GM12878 (cell line): Measurements from ENCODE around the gene MRPL16. TPM values are rescaled to one million over a fixed set of nuclear protein-coding genes. Genes with fewer than 3 reads are reported as not detected.

Experiments
- ATAC-seq: fragments of 200-7000 bp; cut with Tn5 transposase; 3 replicates; pipeline ENCODE4 v1.9.1; 2020; ENCODE audit warnings: mild to moderate bottlenecking, moderate library complexity
- BruUV-seq: library from RNA; stranded (reverse); fragments of 400-500 nt; replicated peaks from 2 replicates; lab custom pipeline; 2021; lab: Mats Ljungman, UMichigan
- CTCF ChIA-PET: fragments of 300-600 bp; sonication (Branson Sonifier 250); formaldehyde crosslinking; extraction: SDS; loops from one replicate; lab custom pipeline; 2021; ENCODE audit warnings: inconsistent platforms; lab: Yijun Ruan, JAX
- POLR2A ChIA-PET: fragments of 350-600 bp; formaldehyde crosslinking; extraction: SDS; loops from one replicate; lab custom pipeline; 2021; ENCODE audit warnings: inconsistent platforms; lab: Charles Lee
- RAD21 ChIA-PET: fragments of 300-600 bp; sonication (Branson Sonifier 250); formaldehyde crosslinking; loops from one replicate; lab custom pipeline; 2023; ENCODE audit warnings: antibody characterized with exemption; ENCODE audit not compliant: unreplicated experiment; lab: Charles Lee
- SMC1A ChIA-PET: fragments of 300-600 bp; sonication (Branson Sonifier 250); formaldehyde crosslinking; loops from one replicate; lab custom pipeline; 2023; ENCODE audit not compliant: unreplicated experiment, uncharacterized antibody; lab: Charles Lee
- DNase-seq: peaks from one replicate; pipeline ENCODE4 v3.0.0-alpha.2; 2011; ENCODE audit warnings: low read depth, low spot score
- FAIRE-seq: peaks from 3 replicates; lab custom pipeline; 2011; peaks lifted over from hg19 to GRCh38; lab: Jason Lieb, UNC
- H2AFZ ChIP-seq: 2 replicates; pipeline ENCODE4 v1.6.0; 2011; ENCODE audit warnings: low read depth, low read length, control low read depth; ENCODE audit not compliant: control insufficient read depth
- H3K27ac ChIP-seq: 2 replicates; pipeline ENCODE4 v1.5.1; 2011; ENCODE audit warnings: control low read depth; ENCODE audit not compliant: control insufficient read depth, insufficient read depth
- H3K27me3 ChIP-seq, 2 experiments: replicated peaks in 1 of 2; 2 replicates each; pipeline versions ENCODE4 v1.6.0 to v1.6.1; 2011; ENCODE audit warnings: low read length in 1 of 2; ENCODE audit not compliant: control insufficient read depth in 2 of 2, insufficient read depth in 2 of 2
- H3K36me3 ChIP-seq, 2 experiments: 2 replicates each; pipeline ENCODE4 v1.5.1; 2011; ENCODE audit warnings: low read length in 1 of 2; ENCODE audit not compliant: control insufficient read depth in 2 of 2, insufficient read depth in 2 of 2
- H3K4me1 ChIP-seq: 2 replicates; pipeline ENCODE4 v1.6.1; 2011; ENCODE audit warnings: mild to moderate bottlenecking, low read length, moderate library complexity, mixed read lengths; ENCODE audit not compliant: control insufficient read depth, insufficient read depth
- H3K4me2 ChIP-seq: 2 replicates; pipeline ENCODE4 v1.6.0; 2011; ENCODE audit warnings: control low read depth; ENCODE audit not compliant: control insufficient read depth, insufficient read depth
- H3K4me3 ChIP-seq: fragments of 200-600 bp; sonication (generic); 2 replicates; pipeline ENCODE4 v1.5.1; 2016
- H3K79me2 ChIP-seq: 2 replicates; pipeline ENCODE4 v1.6.0; 2011; ENCODE audit warnings: low read length; ENCODE audit not compliant: control insufficient read depth, insufficient read depth
- H3K9ac ChIP-seq: 2 replicates; pipeline ENCODE4 v1.8.0; 2011; ENCODE audit warnings: low read length, control low read depth, mixed read lengths; ENCODE audit not compliant: control insufficient read depth, insufficient read depth
- H3K9me3 ChIP-seq: replicated peaks from 3 replicates; pipeline ENCODE4 v1.5.1; 2011; ENCODE audit warnings: mild to moderate bottlenecking, low read length; ENCODE audit not compliant: control insufficient read depth, insufficient read depth
- H4K20me1 ChIP-seq: 2 replicates; pipeline ENCODE4 v1.6.0; 2011; ENCODE audit not compliant: control insufficient read depth, insufficient read depth
- CBX5 ChIP-seq: sonication (generic); IDR thresholded peaks from 2 replicates; pipeline ENCODE4 v1.6.1; 2016; ENCODE audit warnings: low read depth, moderate library complexity, mild to moderate bottlenecking, inconsistent platforms
- ETV6 ChIP-seq, 2 experiments: fragments of 450-650 bp in 1 of 2; IDR thresholded peaks in 1 of 2; conservative IDR thresholded peaks in 1 of 2; 2 replicates each; pipeline ENCODE4 v1.6.1; 2014; ENCODE audit warnings: antibody characterized with exemption in 1 of 2, borderline replicate concordance in 1 of 2, low read depth in 1 of 2, mild to moderate bottlenecking in 1 of 2, moderate library complexity in 1 of 2
- EZH2 ChIP-seq: IDR thresholded peaks from 2 replicates; pipeline ENCODE4 v1.6.1; 2012; ENCODE audit warnings: low read depth, mild to moderate bottlenecking, control low read depth, inconsistent platforms, low read length, borderline replicate concordance; ENCODE audit not compliant: control insufficient read depth
- FOS ChIP-seq: IDR thresholded peaks from 3 replicates; pipeline ENCODE4 v1.6.1; 2011; ENCODE audit warnings: borderline replicate concordance; ENCODE audit not compliant: insufficient read length; ENCODE audit errors: extremely low read depth
- HDAC2 ChIP-seq: fragments of 200-600 bp; sonication (generic); IDR thresholded peaks from 2 replicates; pipeline ENCODE4 v1.6.1; 2017
- HDAC6 ChIP-seq: fragments of 200-600 bp; sonication (generic); IDR thresholded peaks from one replicate; pipeline ENCODE4 v1.8.0; 2017; ENCODE audit warnings: antibody characterized with exemption; ENCODE audit not compliant: unreplicated experiment
- MXI1 ChIP-seq: fragments of 150-350 bp; IDR thresholded peaks from 2 replicates; pipeline ENCODE4 v1.6.1; 2011; ENCODE audit warnings: low read depth, mild to moderate bottlenecking, inconsistent platforms, low read length, improper control_type of control experiment
- RAD51 ChIP-seq: fragments of 450-650 bp; IDR thresholded peaks from 2 replicates; pipeline ENCODE4 v1.6.1; 2016; ENCODE audit warnings: moderate library complexity, mild to moderate bottlenecking, inconsistent platforms
- RCOR1 ChIP-seq: conservative IDR thresholded peaks from 2 replicates; pipeline ENCODE4 v1.6.1; 2012; ENCODE audit warnings: low read depth, low read length, improper control_type of control experiment
- RUNX3 ChIP-seq: IDR thresholded peaks from 2 replicates; pipeline ENCODE4 v1.6.1; 2012; ENCODE audit warnings: low read length, inconsistent platforms
- SMAD1 ChIP-seq: fragments of 450-650 bp; IDR thresholded peaks from 2 replicates; pipeline ENCODE4 v1.6.1; 2018; ENCODE audit warnings: mild to moderate bottlenecking, low read depth; ENCODE audit not compliant: partially characterized antibody
- TCF3 ChIP-seq: IDR thresholded peaks from 2 replicates; pipeline ENCODE4 v1.6.1; 2012; ENCODE audit warnings: low read depth, mild to moderate bottlenecking, low read length, borderline replicate concordance; ENCODE audit not compliant: insufficient read depth
- WGBS: methylation state at CpG from one replicate; pipeline ENCODE4 v1.1.6; 2016; ENCODE audit warnings: low lambda C conversion rate; ENCODE audit not compliant: insufficient replicate concordance, insufficient coverage; ENCODE audit errors: missing lambda C conversion rate; 5-methylcytosine and 5-hydroxymethylcytosine counted together
- in situ Hi-C: fragments of 300-500 bp; cut with MboI; formaldehyde crosslinking; loops from 9 replicates; pipeline ENCODE4 v1.14.3; 2018; ENCODE audit warnings: mixed read lengths
- intact Hi-C: fragments of 100-400 bp; cut with micrococcal nuclease; formaldehyde crosslinking; loops from one replicate; pipeline ENCODE4 v1.14.2; 2022; ENCODE audit not compliant: unreplicated experiment
- polyA plus RNA-seq, 11 experiments: library from polyadenylated mRNA; depleted of rRNA in 4 of 11; unstranded in 6 of 11; stranded (reverse) in 5 of 11; fragments of >200 nt; fragmentation: Nextera tagmentation in 4 of 11; fragmentation: Illumina TruSeq in 1 of 11; extraction: Ambion mirVana in 4 of 11; extraction: Trizol in 1 of 11; gene quantifications; 1 replicate in 1 of 11; 2 replicates in 10 of 11; pipeline versions ENCODE4 v1.2.1 to v1.2.3, GENCODE V29; 2011 to 2016; ENCODE audit warnings: inconsistent platforms in 2 of 11, missing spikeins in 2 of 11, low read depth in 1 of 11
- total RNA-seq, 4 experiments: library from RNA; depleted of rRNA in 3 of 4; stranded (reverse); fragments of >200 nt in 3 of 4; fragmentation: Illumina TruSeq in 1 of 4; extraction: Trizol in 1 of 4; gene quantifications; 2 replicates each; pipeline versions ENCODE4 v1.2.1 to v1.2.3, GENCODE V29; 2013 to 2021
- TF ChIP-seq, protein P1 (sequence below): IDR thresholded peaks from 2 replicates; pipeline ENCODE4 v1.6.1; 2012; ENCODE audit warnings: low read depth, low read length, improper control_type of control experiment
- TF ChIP-seq, protein P2 (sequence below): fragments of 150-350 bp; IDR thresholded peaks from 2 replicates; pipeline ENCODE4 v1.6.1; 2016; ENCODE audit warnings: low read depth, low read length
- TF ChIP-seq, protein P3 (sequence below): fragments of 450-650 bp; IDR thresholded peaks from 2 replicates; pipeline ENCODE4 v1.6.1; 2017; ENCODE audit warnings: antibody characterized with exemption, mild to moderate bottlenecking, moderate library complexity
- TF ChIP-seq, protein P4 (sequence below): IDR thresholded peaks from 2 replicates; pipeline ENCODE4 v1.6.1; 2011; ENCODE audit warnings: borderline replicate concordance, low read depth, mild to moderate bottlenecking, moderate library complexity, mixed read lengths, low read length; ENCODE audit not compliant: insufficient read depth; ENCODE audit errors: extremely low read length

MRPL16 gene
- total and polyA plus RNA-seq, 10 of the 15 experiments (the other 5 are each of a cell fraction or from before 2014, with no cell fraction given), result 38.2 to 167 (median 106) TPM

DNA sequence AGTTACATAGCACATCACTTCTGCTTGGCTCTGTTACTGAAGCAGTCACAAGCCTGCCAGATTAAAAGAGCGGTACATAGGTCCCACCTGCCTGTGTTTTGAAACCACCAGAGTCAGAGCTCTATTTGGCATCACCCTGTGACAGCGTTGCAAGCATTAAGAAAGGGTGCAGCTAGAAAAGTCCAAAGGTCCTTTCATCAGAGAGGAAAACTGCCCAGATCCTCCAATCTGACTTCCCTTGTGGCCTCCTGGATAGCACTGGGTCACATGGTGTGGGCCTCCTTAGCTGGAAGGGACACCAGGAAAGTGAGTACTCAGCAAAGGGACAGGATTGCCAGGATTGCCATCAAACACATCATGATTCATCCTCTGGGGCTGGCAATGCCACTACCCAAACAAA lies 32.5 kb downstream of the MRPL16 start:
- Histone ChIP-seq H3K9me3 (no peaks in the 10 kb centered on the region), H3K27me3 (no peaks in the 10 kb centered on the region), H3K4me2 (no peak overlapping the region), H3K27ac (no peak overlapping the region), H3K36me3 (no peaks in the 10 kb centered on the region), H3K4me1 (no peaks in the 10 kb centered on the region), H3K9ac (no peak overlapping the region), H3K4me3 (no peak overlapping the region), H4K20me1 (no peaks in the 10 kb centered on the region), H3K79me2 (no peaks in the 10 kb centered on the region)
- CTCF ChIA-PET, result interaction anchor here (1.0 kb wide), 1 partner anchor 24 kb away, joined by 3 read pairs; no protein-coding TSS in a partner anchor
- POLR2A ChIA-PET, result no interaction called here
- FAIRE-seq, result no peak
- SMC1A ChIA-PET, result interaction anchor here (0.7 to 1.3 kb wide), 2 partner anchors 9 to 10 kb away, joined by 3 read pairs; no protein-coding TSS in a partner anchor
- in situ Hi-C loops (no loop called here), intact Hi-C loops (no loop called here)
- no TSS peak for BruUV-seq
- 64% methylated on average over 2 of the region's 2 CpGs for WGBS
- RAD21 ChIA-PET, result no interaction called here
- ATAC-seq, result no peak
- TF ChIP-seq, protein P1, sequence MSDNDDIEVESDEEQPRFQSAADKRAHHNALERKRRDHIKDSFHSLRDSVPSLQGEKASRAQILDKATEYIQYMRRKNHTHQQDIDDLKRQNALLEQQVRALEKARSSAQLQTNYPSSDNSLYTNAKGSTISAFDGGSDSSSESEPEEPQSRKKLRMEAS, result no peak
- TF ChIP-seq CBX5, result no peak
- TF ChIP-seq, protein P2, sequence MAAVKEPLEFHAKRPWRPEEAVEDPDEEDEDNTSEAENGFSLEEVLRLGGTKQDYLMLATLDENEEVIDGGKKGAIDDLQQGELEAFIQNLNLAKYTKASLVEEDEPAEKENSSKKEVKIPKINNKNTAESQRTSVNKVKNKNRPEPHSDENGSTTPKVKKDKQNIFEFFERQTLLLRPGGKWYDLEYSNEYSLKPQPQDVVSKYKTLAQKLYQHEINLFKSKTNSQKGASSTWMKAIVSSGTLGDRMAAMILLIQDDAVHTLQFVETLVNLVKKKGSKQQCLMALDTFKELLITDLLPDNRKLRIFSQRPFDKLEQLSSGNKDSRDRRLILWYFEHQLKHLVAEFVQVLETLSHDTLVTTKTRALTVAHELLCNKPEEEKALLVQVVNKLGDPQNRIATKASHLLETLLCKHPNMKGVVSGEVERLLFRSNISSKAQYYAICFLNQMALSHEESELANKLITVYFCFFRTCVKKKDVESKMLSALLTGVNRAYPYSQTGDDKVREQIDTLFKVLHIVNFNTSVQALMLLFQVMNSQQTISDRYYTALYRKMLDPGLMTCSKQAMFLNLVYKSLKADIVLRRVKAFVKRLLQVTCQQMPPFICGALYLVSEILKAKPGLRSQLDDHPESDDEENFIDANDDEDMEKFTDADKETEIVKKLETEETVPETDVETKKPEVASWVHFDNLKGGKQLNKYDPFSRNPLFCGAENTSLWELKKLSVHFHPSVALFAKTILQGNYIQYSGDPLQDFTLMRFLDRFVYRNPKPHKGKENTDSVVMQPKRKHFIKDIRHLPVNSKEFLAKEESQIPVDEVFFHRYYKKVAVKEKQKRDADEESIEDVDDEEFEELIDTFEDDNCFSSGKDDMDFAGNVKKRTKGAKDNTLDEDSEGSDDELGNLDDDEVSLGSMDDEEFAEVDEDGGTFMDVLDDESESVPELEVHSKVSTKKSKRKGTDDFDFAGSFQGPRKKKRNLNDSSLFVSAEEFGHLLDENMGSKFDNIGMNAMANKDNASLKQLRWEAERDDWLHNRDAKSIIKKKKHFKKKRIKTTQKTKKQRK, result no peak
- TF ChIP-seq FOS, result no peak
- TF ChIP-seq RCOR1, result no peak
- no peak for TF ChIP-seq TCF3
- no peak for TF ChIP-seq EZH2
- no peak for TF ChIP-seq MXI1
- TF ChIP-seq, protein P3, sequence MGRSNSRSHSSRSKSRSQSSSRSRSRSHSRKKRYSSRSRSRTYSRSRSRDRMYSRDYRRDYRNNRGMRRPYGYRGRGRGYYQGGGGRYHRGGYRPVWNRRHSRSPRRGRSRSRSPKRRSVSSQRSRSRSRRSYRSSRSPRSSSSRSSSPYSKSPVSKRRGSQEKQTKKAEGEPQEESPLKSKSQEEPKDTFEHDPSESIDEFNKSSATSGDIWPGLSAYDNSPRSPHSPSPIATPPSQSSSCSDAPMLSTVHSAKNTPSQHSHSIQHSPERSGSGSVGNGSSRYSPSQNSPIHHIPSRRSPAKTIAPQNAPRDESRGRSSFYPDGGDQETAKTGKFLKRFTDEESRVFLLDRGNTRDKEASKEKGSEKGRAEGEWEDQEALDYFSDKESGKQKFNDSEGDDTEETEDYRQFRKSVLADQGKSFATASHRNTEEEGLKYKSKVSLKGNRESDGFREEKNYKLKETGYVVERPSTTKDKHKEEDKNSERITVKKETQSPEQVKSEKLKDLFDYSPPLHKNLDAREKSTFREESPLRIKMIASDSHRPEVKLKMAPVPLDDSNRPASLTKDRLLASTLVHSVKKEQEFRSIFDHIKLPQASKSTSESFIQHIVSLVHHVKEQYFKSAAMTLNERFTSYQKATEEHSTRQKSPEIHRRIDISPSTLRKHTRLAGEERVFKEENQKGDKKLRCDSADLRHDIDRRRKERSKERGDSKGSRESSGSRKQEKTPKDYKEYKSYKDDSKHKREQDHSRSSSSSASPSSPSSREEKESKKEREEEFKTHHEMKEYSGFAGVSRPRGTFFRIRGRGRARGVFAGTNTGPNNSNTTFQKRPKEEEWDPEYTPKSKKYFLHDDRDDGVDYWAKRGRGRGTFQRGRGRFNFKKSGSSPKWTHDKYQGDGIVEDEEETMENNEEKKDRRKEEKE, result no peak
- TF ChIP-seq RUNX3, result no peak
- TF ChIP-seq HDAC6, result no peak
- TF ChIP-seq HDAC2, result no peak
- TF ChIP-seq, protein P4, sequence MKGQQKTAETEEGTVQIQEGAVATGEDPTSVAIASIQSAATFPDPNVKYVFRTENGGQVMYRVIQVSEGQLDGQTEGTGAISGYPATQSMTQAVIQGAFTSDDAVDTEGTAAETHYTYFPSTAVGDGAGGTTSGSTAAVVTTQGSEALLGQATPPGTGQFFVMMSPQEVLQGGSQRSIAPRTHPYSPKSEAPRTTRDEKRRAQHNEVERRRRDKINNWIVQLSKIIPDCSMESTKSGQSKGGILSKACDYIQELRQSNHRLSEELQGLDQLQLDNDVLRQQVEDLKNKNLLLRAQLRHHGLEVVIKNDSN, result no peak
- TF ChIP-seq RAD51, result no peak
- no peak for TF ChIP-seq SMAD1
- TF ChIP-seq ETV6 (conservative IDR thresholded peaks at IDR 0.05 in 1 of 2, IDR thresholded peaks at IDR 0.05 in 1 of 2; ENCODE audit: borderline replicate concordance in 1 of 2, low read depth in 1 of 2), result no peak
- TF ChIP-seq, all 136 proteins: peak for 0
- H2AFZ ChIP-seq, result no peak overlapping the region
- DNase-seq, result no peak
